Jurkat, Clone E6-1 (cell line): Measurements from ENCODE around the gene TMEM53.

Source experiments
- DNase-seq: peaks from one replicate; pipeline ENCODE4 v3.0.0-alpha.2; 2011; ENCODE audit warnings: low read depth, low spot score
- H3K4me3 ChIP-seq: 2 replicates; pipeline ENCODE4 v1.5.1; 2011; ENCODE audit warnings: mild to moderate bottlenecking, low read length, control low read depth, moderate library complexity

The TMEM53 gene

GRCh38 chr1:44616284-44616990, 57.8 kb downstream of the TMEM53 start:
- no peak for DNase-seq
- no peak overlapping the region for H3K4me3 ChIP-seq

GRCh38 chr1:44613941-44614340, 60.3 kb downstream of the TMEM53 start:
- DNase-seq = no peak
- H3K4me3 ChIP-seq = no peak overlapping the region

- H3K4me3 ChIP-seq = no peak overlapping the region
- DNase-seq = no peak
Observed at GRCh38 chr1:44611866-44612265, 62.4 kb downstream of the TMEM53 start.

- no peak overlapping the region for H3K4me3 ChIP-seq
- no peak for DNase-seq
Observed at GRCh38 chr1:44611419-44611818, 62.9 kb downstream of the TMEM53 start.

- H3K4me3 ChIP-seq = no peak overlapping the region
- DNase-seq = no peak
Observed at GRCh38 chr1:44610527-44611148, 63.6 kb downstream of the TMEM53 start.

- no peak overlapping the region for H3K4me3 ChIP-seq
- no peak for DNase-seq
Observed at GRCh38 chr1:44609768-44610526, 64.3 kb downstream of the TMEM53 start.

GRCh38 chr1:44609412-44609767, 64.9 kb downstream of the TMEM53 start:
- no peak for DNase-seq
- no peak overlapping the region for H3K4me3 ChIP-seq

GRCh38 chr1:44608141-44608540, 66.1 kb downstream of the TMEM53 start:
- H3K4me3 ChIP-seq = no peak overlapping the region
- no peak for DNase-seq

GRCh38 chr1:44606701-44607281, 67.5 kb downstream of the TMEM53 start:
- H3K4me3 ChIP-seq = no peak overlapping the region
- no peak for DNase-seq

GRCh38 chr1:44605914-44606615, 68.2 kb downstream of the TMEM53 start:
- no peak overlapping the region for H3K4me3 ChIP-seq
- no peak for DNase-seq

- H3K4me3 ChIP-seq = no peak overlapping the region
- no peak for DNase-seq
Observed at GRCh38 chr1:44604157-44604955, 69.9 kb downstream of the TMEM53 start.

GRCh38 chr1:44603718-44604117, 70.6 kb downstream of the TMEM53 start:
- no peak for DNase-seq
- no peak overlapping the region for H3K4me3 ChIP-seq
